Measurements from ENCODE around the gene IL4R. TPM values are rescaled to one million over a fixed set of nuclear protein-coding genes. Genes with fewer than 3 reads are reported as not detected.

IL4R gene
- total and polyA plus RNA-seq, 7 donors: 16.9 to 177 (median 55.3) TPM

GRCh38 chr16:27312580-27313421 lies 973 bp upstream of the IL4R start:
- peak overlapping the region; percentile 96 to 99 (median 99) for H3K27ac ChIP-seq
- intact Hi-C loops (cut with DNase I): loop anchor here (2.0 kb wide), 1 partner anchor 78 kb away; no protein-coding TSS in a partner anchor
- TF ChIP-seq EP300 (IDR thresholded peaks at IDR 0.05) (no peak), POLR2A (IDR thresholded peaks at IDR 0.05) (no peak), POLR2AphosphoS5 (IDR thresholded peaks at IDR 0.05) (no peak), CTCF (IDR thresholded peaks at IDR 0.05) (no peak)

GRCh38 chr16:27314161-27314723 lies 468 bp downstream of the IL4R start:
- Histone ChIP-seq H3K4me1 (peaks cover 0 to 56% (median 53%) of the 10 kb centered on the region in 4 donors), H3K27me3 (no peaks in the 10 kb centered on the region), H3K9me3 (no peaks in the 10 kb centered on the region), H3K27ac (peak overlapping the region; percentile 96 to 99 (median 99)), H3K36me3 (no peaks in the 10 kb centered on the region), H3K4me3 (peak overlapping the region; percentile 74 to 95 (median 88))
- DNase-seq: peak; percentile 92
- intact Hi-C loops (cut with DNase I): loop anchor here (2.0 kb wide), 4 partner anchors 17 to 71 kb away; partner anchors contain the start of gene NSMCE1
- peak in 3 of 4 donors; percentile 67 to 79 (median 70) for TF ChIP-seq POLR2AphosphoS5 (IDR thresholded peaks at IDR 0.05)
- TF ChIP-seq CTCF (IDR thresholded peaks at IDR 0.05): no peak
- peak; percentile 12 to 23 for TF ChIP-seq POLR2A (IDR thresholded peaks at IDR 0.05)
- peak in 1 of 4 donors; percentile 54 for TF ChIP-seq EP300 (IDR thresholded peaks at IDR 0.05)
- WGBS, 2 donors: 0 to 1% methylated on average over 39 of the region's 39 CpGs

More at GRCh38 chr16:27312580-27313421, 973 bp upstream of the IL4R start:
- H3K27me3 ChIP-seq: no peaks in the 10 kb centered on the region
- peaks cover 0 to 42% (median 38%) of the 10 kb centered on the region in 4 donors for H3K4me1 ChIP-seq
- H3K4me3 ChIP-seq: peak overlapping the region; percentile 74 to 95 (median 88)
- peak; percentile 51 for DNase-seq
- H3K9me3 ChIP-seq: no peaks in the 10 kb centered on the region
- no peaks in the 10 kb centered on the region for H3K36me3 ChIP-seq
- WGBS, 2 donors: 60 to 68% methylated on average over 11 of the region's 11 CpGs

- DNase-seq: no peak
- intact Hi-C loops (cut with DNase I): loop anchor here (2.0 kb wide), 4 partner anchors 16 to 72 kb away; partner anchors contain the start of gene NSMCE1
- TF ChIP-seq EP300 (IDR thresholded peaks at IDR 0.05): no peak
- no peak for TF ChIP-seq CTCF (IDR thresholded peaks at IDR 0.05)
- no peak for TF ChIP-seq POLR2A (IDR thresholded peaks at IDR 0.05)
- no peak for TF ChIP-seq POLR2AphosphoS5 (IDR thresholded peaks at IDR 0.05)
- H3K27me3 ChIP-seq: no peaks in the 10 kb centered on the region
- no peaks in the 10 kb centered on the region for H3K36me3 ChIP-seq
- peaks cover 0 to 63% (median 60%) of the 10 kb centered on the region in 4 donors for H3K4me1 ChIP-seq
- 55 to 69% methylated on average over 2 of the region's 2 CpGs for WGBS, 2 donors
- peak overlapping the region; percentile 74 to 95 (median 88) for H3K4me3 ChIP-seq
- peak overlapping the region; percentile 96 to 99 (median 99) for H3K27ac ChIP-seq
- H3K9me3 ChIP-seq: no peaks in the 10 kb centered on the region
Observed at GRCh38 chr16:27314986-27315332, 1.2 kb downstream of the IL4R start.

GRCh38 chr16:27315333-27316037 lies 1.7 kb downstream of the IL4R start:
- peak; percentile 85 for DNase-seq
- TF ChIP-seq EP300 (IDR thresholded peaks at IDR 0.05) (peak in 2 of 4 donors; percentile 40 to 78), POLR2AphosphoS5 (IDR thresholded peaks at IDR 0.05) (peak; percentile 10 to 70 (median 50)), CTCF (IDR thresholded peaks at IDR 0.05) (no peak)
- no peaks in the 10 kb centered on the region for H3K9me3 ChIP-seq
- intact Hi-C loops (cut with DNase I): loop anchor here (2.0 kb wide), 4 partner anchors 15 to 73 kb away; partner anchors contain the start of gene NSMCE1
- H3K27ac ChIP-seq: peak overlapping the region; percentile 96 to 99 (median 99)
- H3K27me3 ChIP-seq: no peaks in the 10 kb centered on the region
- peaks cover 0 to 68% (median 65%) of the 10 kb centered on the region in 4 donors for H3K4me1 ChIP-seq
- 18 to 39% methylated on average over 9 of the region's 9 CpGs for WGBS, 2 donors
- H3K4me3 ChIP-seq: peak overlapping the region; percentile 74 to 95 (median 88)
- H3K36me3 ChIP-seq: no peaks in the 10 kb centered on the region
